Left ventricle myocardium superior (tissue), 1 donor: ENCODE data around the gene TAF4. TPM values are rescaled to one million over a fixed set of nuclear protein-coding genes. Genes with fewer than 3 reads are reported as not detected.
A peak's percentile ranks its signal among the peaks of the same experiment; 100 is the strongest.
"Not testable (repeated sequence)": the region's sequence is repeated elsewhere in the genome, so short reads cannot be mapped to it uniquely, and the experiment has no call there.

Experiments
- ATAC-seq: fragments of 200-7000 bp; cut with Tn5 transposase; one replicate; pipeline ENCODE4 v1.9.1; 2020; ENCODE audit warnings: mild to moderate bottlenecking, moderate library complexity
- DNase-seq: peaks from one replicate; pipeline ENCODE4 v3.0.0-alpha.2; 2020
- intact Hi-C: fragments of 100-400 bp; cut with micrococcal nuclease; formaldehyde crosslinking; loops from one replicate; pipeline ENCODE4 v1.11.0; 2022
- total RNA-seq: library from RNA; stranded (reverse); fragmentation: NEBNext Ultra II Directional; extraction: Animal tissue kit (Norgen Biotek cat#: 25700); gene quantifications from one replicate; pipeline ENCODE4 v1.2.1, GENCODE V29; 2021
- donor health status: DM: no; HTN: yes; CAD: no; lungs with severe emphysema.

TAF4 gene
- total RNA-seq, 1 donor from 2014 or later, result 11.2 TPM

- DNase-seq (peak; percentile 8), ATAC-seq (no peak)
- intact Hi-C loops, result no loop called here
These were observed 104.8 kb downstream of the TAF4 start for GRCh38 chr20:61960836-61961235.

GRCh38 chr20:61958773-61959700 lies 106.6 kb downstream of the TAF4 start:
- DNase-seq (no peak), ATAC-seq (no peak)
- intact Hi-C loops, result no loop called here

GRCh38 chr20:61957961-61958715 lies 107.5 kb downstream of the TAF4 start:
- intact Hi-C loops, result no loop called here
- ATAC-seq, result no peak
- DNase-seq, result no peak

- ATAC-seq (peak; percentile 43), DNase-seq (no peak)
- intact Hi-C loops, result no loop called here
These were observed 109.0 kb downstream of the TAF4 start for GRCh38 chr20:61956396-61957342.

- intact Hi-C loops, result no loop called here
- ATAC-seq (no peak), DNase-seq (no peak)
These were observed 109.8 kb downstream of the TAF4 start for GRCh38 chr20:61955668-61956395.

GRCh38 chr20:61954276-61955021 lies 111.2 kb downstream of the TAF4 start:
- intact Hi-C loops, result no loop called here
- DNase-seq (peak; percentile 28), ATAC-seq (no peak)

GRCh38 chr20:61953037-61954021 lies 112.4 kb downstream of the TAF4 start:
- intact Hi-C loops, result no loop called here
- ATAC-seq (no peak), DNase-seq (peak; percentile 9)

- peak; percentile 24 for ATAC-seq
- DNase-seq, result no peak
- intact Hi-C loops, result no loop called here
These were observed 113.8 kb downstream of the TAF4 start for GRCh38 chr20:61951695-61952533.

- peak; percentile 18 for DNase-seq
- intact Hi-C loops, result no loop called here
These were observed 115.0 kb downstream of the TAF4 start for GRCh38 chr20:61950641-61951071.

GRCh38 chr20:61949714-61950640 lies 115.7 kb downstream of the TAF4 start:
- ATAC-seq (no peak), DNase-seq (peak; percentile 16)
- intact Hi-C loops, result no loop called here

More at GRCh38 chr20:61950641-61951071, 115.0 kb downstream of the TAF4 start:
- ATAC-seq, result no peak

GRCh38 chr20:61949363-61949713 lies 116.3 kb downstream of the TAF4 start:
- DNase-seq, result peak; percentile 18
- intact Hi-C loops, result no loop called here
- no peak for ATAC-seq

- ATAC-seq, result no peak
- intact Hi-C loops, result no loop called here
- peak; percentile 8 for DNase-seq
These were observed 116.9 kb downstream of the TAF4 start for GRCh38 chr20:61948586-61949362.

- ATAC-seq, intact Hi-C loops: not testable (repeated sequence)
- peak; percentile 3 for DNase-seq
These were observed 117.6 kb downstream of the TAF4 start for GRCh38 chr20:61948056-61948455.

GRCh38 chr20:61945495-61945894 lies 120.2 kb downstream of the TAF4 start:
- intact Hi-C loops, ATAC-seq: not testable (repeated sequence)
- DNase-seq, result peak; percentile 15
